Mesothelial cell of epicardium (in vitro differentiated cells): ENCODE measurements around the gene NUP210. TPM values are rescaled to one million over a fixed set of nuclear protein-coding genes. Genes with fewer than 3 reads are reported as not detected.

Experiments used
- DNase-seq, 2 experiments: peaks; one replicate each; pipeline ENCODE4 v3.0.0; 2021; ENCODE audit warnings: low spot score in 2 of 2; ENCODE audit not compliant: unreplicated experiment in 2 of 2
- H3K27ac Mint-ChIP-seq: 2 replicates; pipeline ENCODE4 v1.8.0; 2021; ENCODE audit warnings: mixed read lengths
- H3K27me3 Mint-ChIP-seq: 2 replicates; pipeline ENCODE4 v1.8.0; 2021; ENCODE audit warnings: low read depth, mixed read lengths
- H3K36me3 Mint-ChIP-seq: 2 replicates; pipeline ENCODE4 v1.8.0; 2021; ENCODE audit warnings: mixed read lengths
- H3K4me1 Mint-ChIP-seq: 2 replicates; pipeline ENCODE4 v1.8.0; 2021; ENCODE audit warnings: mixed read lengths
- H3K4me3 Mint-ChIP-seq: 2 replicates; pipeline ENCODE4 v1.8.0; 2021; ENCODE audit warnings: mild to moderate bottlenecking, moderate library complexity, mixed read lengths
- H3K9me3 Mint-ChIP-seq: 2 replicates; pipeline ENCODE4 v1.8.0; 2021; ENCODE audit warnings: mixed read lengths
- CTCF ChIP-seq: fragments of 200-600 bp; sonication (generic); IDR thresholded peaks from one replicate; pipeline ENCODE4 v1.5.0; 2021; ENCODE audit warnings: antibody characterized with exemption; ENCODE audit not compliant: unreplicated experiment
- total RNA-seq: library from RNA; stranded (reverse); gene quantifications from 3 replicates; pipeline ENCODE4 v1.2.1, GENCODE V29; 2021

The NUP210 gene
- total RNA-seq, 1 donor from 2014 or later, result 27.9 TPM

DNA sequence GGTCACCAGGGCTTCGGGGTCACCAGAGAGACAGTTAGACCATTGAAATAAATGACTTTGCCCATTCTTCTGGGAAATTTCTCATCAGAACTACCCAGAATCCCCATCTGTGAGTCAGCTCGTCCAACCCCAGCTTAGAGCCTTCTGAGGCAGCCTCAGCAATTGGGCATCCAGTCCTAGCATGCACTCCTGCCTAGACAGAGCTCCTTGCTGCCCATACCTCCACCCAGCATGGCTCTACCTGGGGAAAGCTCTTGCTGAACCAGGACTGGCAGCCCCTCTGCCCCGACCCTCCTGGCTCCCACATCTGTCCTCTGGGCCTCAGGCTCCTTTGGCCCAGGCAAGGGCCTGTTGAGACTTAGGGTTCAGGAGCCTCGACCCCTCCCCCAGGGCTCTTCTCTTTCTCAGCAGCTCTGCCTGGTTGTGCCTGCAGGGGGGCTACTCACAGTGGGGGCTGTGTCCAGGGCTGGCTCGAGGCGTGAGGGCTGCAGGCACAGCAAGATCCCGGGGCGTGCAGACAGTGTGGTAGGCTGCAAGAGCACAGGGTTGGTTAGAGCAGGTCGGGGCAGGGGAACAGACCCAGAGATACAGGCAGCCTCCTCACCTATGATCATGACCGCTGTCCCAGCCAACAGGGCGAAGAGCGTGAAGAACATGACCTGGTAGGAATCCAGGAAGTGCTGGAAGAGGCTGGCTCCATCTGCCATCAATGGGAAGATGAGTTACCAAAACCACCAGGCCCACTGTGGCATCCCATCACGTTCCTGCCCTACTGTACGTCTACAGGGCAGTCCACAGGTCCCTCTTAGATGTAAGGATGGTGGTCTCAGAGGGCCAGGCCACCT, 101.3 kb downstream of the NUP210 start:
- H3K4me3 Mint-ChIP-seq, result no peak overlapping the region
- no peaks in the 10 kb centered on the region for H3K9me3 Mint-ChIP-seq
- no peak for TF ChIP-seq CTCF
- H3K27me3 Mint-ChIP-seq, result no peaks in the 10 kb centered on the region
- peaks cover 3% of the 10 kb centered on the region for H3K36me3 Mint-ChIP-seq
- no peak overlapping the region for H3K27ac Mint-ChIP-seq
- no peaks in the 10 kb centered on the region for H3K4me1 Mint-ChIP-seq
- DNase-seq, result no peak

DNA sequence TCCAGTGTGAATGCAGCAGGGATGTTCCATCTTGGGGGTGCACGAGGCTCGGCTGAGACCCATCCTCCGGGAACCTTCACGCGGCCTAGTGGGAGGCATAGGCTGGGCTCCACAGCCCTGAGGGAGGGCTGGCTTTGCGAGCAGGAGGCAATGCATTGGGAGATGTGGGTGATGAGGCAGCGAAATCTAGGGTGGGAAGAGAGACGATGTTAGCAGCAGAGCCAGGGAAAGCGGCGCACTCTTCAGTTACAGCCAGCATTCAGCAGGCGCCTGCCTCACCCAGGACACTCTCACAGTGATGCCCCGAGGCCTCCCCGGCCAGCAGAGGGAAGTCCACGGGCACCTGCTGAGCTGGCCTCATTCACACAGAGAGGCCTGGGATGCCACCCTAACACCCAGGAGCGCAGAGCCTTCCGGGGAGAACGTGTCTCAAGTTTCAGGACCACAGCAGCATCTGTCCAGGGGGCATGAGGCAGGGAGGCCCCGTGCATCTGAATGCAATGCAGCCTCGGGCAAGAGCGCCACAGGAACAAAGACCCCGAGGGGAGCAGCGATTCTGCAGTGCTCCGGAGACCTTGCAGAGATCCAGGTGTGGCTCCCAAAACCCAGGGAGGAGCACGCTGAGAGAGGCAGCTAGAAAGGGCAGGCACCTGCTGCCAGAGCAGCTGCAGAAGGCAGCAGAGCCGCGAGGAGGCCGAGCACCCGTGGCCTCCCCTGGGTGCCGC, 102.4 kb downstream of the NUP210 start:
- Mint-ChIP-seq H3K27ac (no peak overlapping the region), H3K4me1 (no peaks in the 10 kb centered on the region), H3K4me3 (no peak overlapping the region), H3K36me3 (peaks cover 3% of the 10 kb centered on the region), H3K27me3 (no peaks in the 10 kb centered on the region), H3K9me3 (no peaks in the 10 kb centered on the region)
- DNase-seq, result no peak
- TF ChIP-seq CTCF, result no peak

DNA sequence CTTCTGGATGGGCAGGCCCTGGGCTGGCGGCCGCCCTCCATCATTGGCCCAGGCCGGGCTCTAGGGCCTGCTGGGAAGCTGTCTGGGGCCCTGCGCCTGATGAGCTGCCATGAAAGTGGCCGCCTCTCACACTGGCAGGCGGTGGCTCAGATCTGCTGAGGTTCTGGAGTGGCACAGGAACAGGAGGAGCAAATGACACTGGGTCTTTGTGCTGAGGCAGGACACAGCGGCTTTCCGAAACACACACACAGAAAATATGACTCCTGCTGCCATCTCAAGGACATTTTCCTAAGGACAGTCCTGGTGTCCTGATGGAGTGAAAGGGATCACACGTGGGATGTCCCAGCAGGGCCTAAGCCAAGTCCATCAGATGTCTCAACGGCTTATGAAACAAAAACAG, 103.5 kb downstream of the NUP210 start:
- no peak for DNase-seq
- Mint-ChIP-seq H3K36me3 (peaks cover 3% of the 10 kb centered on the region), H3K27ac (no peak overlapping the region), H3K4me1 (no peaks in the 10 kb centered on the region), H3K27me3 (no peaks in the 10 kb centered on the region), H3K9me3 (no peaks in the 10 kb centered on the region), H3K4me3 (no peak overlapping the region)
- TF ChIP-seq CTCF, result no peak

DNA sequence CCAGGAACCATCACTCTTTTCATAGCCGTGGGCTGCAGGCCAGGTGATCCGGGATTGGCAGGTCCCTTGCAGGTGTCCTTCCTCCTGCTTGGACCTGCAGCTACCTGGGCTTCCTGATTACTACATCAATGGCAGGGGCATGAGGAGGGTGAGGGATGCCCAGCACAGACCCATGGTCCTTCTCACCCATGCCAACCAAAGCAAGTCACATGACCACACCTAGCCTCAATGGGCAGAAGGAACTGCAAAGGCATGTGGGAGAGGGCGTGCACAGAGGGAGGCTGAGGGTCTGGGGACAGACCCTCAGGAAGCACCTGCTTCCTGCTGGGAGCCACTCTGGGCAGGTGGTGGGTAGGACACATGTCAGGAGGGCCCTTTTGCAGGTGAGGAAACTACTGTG, 105.2 kb downstream of the NUP210 start:
- H3K36me3 Mint-ChIP-seq, result peaks cover 2% of the 10 kb centered on the region
- no peak for TF ChIP-seq CTCF
- no peak overlapping the region for H3K4me3 Mint-ChIP-seq
- no peaks in the 10 kb centered on the region for H3K9me3 Mint-ChIP-seq
- DNase-seq, result no peak
- no peaks in the 10 kb centered on the region for H3K27me3 Mint-ChIP-seq
- no peaks in the 10 kb centered on the region for H3K4me1 Mint-ChIP-seq
- H3K27ac Mint-ChIP-seq, result no peak overlapping the region

DNA sequence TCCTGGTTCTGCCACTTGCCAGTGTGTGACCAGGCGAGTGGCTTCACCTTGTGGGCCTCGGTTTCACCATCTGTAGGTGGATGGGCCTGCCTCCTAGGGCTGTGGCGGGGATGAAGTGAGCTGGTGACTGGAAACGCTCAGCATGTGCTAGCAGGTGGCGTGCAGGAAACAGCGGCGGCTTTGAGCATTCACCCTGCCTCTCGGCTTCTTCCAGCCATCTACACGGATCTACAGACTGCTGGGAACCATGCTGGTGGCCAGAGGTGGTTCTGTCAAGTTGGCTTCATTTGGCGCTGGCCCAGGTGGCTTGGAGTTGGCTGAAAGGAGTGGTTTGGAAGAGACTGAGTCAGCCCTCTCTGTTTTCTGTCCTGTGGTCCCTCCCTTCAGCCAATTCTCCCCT, 106.3 kb downstream of the NUP210 start:
- no peaks in the 10 kb centered on the region for H3K27me3 Mint-ChIP-seq
- no peaks in the 10 kb centered on the region for H3K36me3 Mint-ChIP-seq
- no peak for DNase-seq
- TF ChIP-seq CTCF, result no peak
- no peak overlapping the region for H3K27ac Mint-ChIP-seq
- H3K4me3 Mint-ChIP-seq, result no peak overlapping the region
- H3K9me3 Mint-ChIP-seq, result no peaks in the 10 kb centered on the region
- no peaks in the 10 kb centered on the region for H3K4me1 Mint-ChIP-seq
